Smooth muscle cell of the brain vasculature (primary cell): ENCODE results near the gene GRM7.

Source experiments
- DNase-seq: peaks from one replicate; pipeline ENCODE4 v3.0.0-alpha.2; 2012; ENCODE audit warnings: low read depth, low spot score

The GRM7 gene

GRCh38 chr3:7504886-7505775 lies 644.2 kb downstream of the GRM7 start:
- DNase-seq: peak; percentile 82

DNA sequence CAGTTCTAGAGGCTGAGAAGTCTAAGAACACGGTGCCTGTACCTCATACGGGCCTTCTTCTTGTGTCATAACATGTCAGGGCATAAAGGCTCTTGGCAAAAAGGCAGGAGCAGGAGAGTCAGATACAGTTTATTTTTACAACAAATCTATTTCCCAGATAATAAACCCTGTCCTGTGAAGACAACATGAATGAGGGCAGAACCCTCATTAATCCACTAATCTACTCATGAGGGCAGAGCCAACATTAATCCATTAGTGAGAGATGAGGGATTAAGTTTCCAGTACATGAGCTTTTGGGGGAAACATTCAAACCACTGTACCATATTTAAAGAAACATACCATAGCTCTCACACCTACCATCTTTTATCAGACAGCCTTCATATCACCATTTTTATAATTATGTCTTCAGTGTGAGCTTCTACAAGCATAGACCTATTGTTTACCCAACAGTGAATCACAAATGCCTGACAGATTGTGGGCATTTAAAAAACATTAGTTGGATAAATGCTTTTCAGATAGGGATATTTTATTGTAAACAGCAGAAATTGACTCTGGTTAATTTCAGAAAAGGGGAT lies 645.8 kb downstream of the GRM7 start:
- DNase-seq: no peak

DNA sequence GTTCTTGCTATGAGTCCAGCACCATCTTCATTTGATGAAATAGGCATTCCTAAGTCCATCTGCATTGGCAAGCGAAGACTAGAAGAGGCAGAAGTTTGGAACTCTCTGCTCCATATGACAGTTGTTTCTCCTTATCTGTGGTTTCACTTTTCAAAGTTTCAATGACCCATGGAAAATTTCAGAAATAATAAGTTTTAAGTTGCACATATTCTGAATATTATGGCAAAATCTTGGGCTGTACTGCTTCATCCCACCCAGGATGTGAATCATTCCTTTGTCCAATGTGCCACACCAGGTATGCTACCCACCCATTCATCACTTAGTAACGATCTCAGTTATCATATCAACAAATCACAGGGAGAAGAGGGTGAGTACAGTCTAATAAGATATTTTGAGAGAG lies 647.9 kb downstream of the GRM7 start:
- no peak for DNase-seq

DNA sequence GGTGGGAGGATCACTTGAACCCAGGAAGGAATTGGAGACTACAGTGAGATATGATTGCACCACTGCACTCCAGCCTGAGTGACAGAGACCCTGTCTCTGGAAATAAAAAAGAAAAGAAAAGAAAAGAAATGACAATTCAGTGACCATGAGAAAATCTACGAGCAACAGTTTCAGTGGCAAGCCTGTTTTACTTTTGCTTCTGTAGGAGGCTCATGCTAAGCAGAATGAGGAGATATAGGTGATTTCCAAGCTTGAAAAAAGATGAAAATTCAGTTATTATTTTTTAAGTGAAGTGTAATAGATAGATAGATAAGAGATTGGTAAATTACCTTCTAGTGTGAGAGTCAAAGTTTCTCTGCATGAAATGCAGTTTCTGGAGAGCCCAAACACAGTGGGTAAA lies 651.1 kb downstream of the GRM7 start:
- DNase-seq: no peak

DNA sequence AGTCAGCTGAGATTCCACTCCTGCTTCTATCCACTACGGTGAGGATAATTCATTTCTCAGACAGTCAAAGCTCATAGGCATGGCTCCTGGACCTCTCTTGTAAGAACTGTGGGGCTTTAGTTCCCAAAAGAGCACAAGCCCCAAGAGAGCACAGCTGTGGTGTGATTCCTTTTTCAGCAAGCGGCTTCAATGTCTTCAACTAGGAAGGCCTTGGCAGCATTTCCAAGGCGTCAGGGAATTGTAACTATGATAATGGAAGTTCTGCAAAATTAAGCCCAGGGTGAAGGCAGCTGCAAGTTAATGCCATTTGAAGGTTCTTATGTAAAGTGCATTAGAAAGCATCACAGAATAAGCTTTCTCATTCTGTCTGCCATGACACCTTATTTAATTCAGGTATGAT lies 657.1 kb downstream of the GRM7 start:
- no peak for DNase-seq

DNA sequence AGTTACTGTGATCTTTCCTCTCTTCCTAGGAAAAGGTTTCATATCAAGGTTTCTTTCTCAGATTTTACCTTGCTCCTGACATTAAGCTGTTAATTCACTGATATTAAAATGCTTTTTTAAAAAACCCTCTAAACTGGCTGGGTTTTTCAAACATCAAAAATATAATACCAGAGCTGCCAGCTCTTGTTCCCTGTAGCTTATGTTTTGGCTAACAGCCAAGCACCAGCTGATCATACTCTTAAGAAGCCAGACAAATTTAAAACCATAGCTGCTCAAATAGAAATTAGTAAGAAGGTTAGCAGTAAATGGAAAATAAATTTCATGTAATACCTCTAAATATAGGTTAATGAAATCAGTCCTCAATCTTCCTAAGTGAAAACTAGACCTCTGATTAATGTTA lies 657.5 kb downstream of the GRM7 start:
- peak; percentile 18 for DNase-seq

- DNase-seq: no peak
These were observed 659.1 kb downstream of the GRM7 start for GRCh38 chr3:7520059-7520458.

- no peak for DNase-seq
These were observed 659.7 kb downstream of the GRM7 start for GRCh38 chr3:7520593-7520992.

DNA sequence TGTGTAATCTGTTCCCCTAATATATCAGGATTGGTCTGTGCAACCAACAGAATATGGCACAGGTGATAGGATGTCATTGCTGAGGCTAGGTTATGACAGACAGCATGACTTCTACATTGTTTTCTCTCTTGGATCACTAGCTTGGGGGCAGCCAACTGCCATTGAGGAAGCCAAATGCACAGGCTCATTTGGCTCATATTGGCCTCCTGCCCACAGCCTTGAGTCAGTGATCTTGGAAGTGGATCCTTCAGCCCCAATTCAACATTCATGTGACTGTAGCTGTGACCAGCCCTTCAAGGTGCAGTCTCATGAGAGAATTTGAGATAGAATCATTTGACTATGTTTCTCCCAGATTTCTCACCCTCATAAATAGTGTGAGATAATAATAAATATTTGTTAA lies 675.6 kb downstream of the GRM7 start:
- DNase-seq: no peak

GRCh38 chr3:7536921-7537320 lies 676.0 kb downstream of the GRM7 start:
- DNase-seq: no peak

DNA sequence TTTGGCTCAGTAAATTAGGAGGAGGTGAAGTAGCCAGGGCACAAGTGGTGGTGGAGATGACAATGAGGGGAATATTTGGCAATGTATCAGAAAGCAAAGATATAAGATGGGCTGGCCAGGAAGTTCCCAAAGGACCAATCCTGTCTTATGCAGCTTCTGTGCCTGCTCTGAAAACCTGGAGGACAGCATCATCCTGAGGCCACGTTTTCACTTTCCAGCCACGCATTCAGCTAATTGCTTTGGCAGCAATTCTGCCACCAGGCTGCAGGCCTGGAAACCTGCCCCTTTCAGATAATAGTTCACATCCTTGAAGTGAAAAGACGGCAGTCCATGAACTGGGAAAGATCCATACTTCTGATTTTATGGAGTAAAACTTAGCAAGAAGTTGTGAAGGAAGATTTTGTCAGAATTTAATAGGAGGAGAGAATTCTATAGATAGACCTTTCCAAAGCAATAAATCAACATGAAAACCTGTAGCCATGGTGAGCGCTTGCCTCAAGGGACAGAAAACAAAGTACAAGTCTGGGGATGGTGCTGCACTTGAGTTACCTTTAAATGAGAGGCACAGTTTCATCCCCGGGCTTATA lies 682.5 kb downstream of the GRM7 start:
- DNase-seq: no peak

- no peak for DNase-seq
These were observed 684.4 kb downstream of the GRM7 start for GRCh38 chr3:7545334-7545733.

GRCh38 chr3:7546253-7546652 lies 685.3 kb downstream of the GRM7 start:
- DNase-seq: no peak

DNA sequence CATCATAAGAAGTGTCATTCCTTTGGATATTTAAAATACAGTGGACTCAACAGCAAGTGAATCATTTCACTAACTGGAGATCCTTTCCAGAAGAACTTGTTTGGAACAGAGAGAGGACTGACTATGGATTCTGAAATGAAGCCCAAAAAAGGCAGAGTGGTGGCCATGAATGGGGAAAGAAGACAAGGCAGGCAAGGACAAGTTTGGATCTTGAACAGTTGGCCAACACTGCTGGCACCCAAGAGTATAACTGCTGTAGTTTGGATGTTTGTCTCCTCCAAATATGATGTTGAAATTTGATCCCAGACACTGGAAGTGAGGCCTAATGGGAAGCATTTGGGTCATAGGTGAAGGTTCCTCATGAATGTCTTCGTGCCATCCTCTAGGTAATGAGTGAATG lies 686.9 kb downstream of the GRM7 start:
- DNase-seq: no peak

DNA sequence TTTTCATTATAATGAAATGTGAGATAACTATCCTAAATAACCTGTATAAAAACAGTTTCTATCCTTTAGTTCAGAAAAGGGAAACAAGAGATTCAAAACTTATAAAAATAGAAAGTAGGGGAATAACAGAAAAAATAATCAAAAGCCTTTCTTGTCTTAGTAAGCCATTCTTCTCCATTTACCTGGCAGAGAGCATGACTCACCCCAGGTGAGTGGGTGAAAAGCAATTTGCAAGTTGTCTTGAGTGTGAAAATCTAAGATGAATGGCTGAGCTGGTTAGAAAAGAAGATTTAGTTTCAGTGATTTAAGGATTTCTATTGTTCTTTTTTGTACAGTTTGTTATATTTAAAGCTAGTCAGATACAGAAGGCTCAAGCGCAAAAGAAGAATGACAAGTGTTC lies 702.0 kb downstream of the GRM7 start:
- no peak for DNase-seq

- no peak for DNase-seq
These were observed 704.7 kb downstream of the GRM7 start for GRCh38 chr3:7565574-7565973.

GRCh38 chr3:7567160-7567559 lies 706.2 kb downstream of the GRM7 start:
- no peak for DNase-seq

- no peak for DNase-seq
These were observed 707.7 kb downstream of the GRM7 start for GRCh38 chr3:7568526-7569184.

GRCh38 chr3:7573330-7573729 lies 712.4 kb downstream of the GRM7 start:
- no peak for DNase-seq

GRCh38 chr3:7574435-7574834 lies 713.5 kb downstream of the GRM7 start:
- no peak for DNase-seq

DNA sequence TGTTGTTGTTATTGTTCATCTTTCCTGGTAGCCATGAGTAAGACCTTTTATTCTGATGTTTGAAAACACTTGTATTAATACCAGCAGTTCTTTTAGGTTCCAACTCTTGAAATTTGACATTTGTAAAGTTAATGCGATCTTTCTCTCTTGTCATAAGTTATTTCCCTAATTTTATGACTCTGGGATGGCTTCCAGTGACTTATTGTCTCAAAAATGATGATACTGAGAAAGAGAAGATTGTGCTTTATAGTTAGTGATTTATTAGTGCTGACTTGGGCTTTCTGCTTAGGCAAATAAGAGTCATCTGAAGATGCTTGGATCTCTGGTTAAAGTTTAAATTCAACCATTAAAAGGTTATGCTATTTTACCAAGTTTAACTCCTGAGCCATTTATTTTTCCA lies 715.2 kb downstream of the GRM7 start:
- DNase-seq: no peak

DNA sequence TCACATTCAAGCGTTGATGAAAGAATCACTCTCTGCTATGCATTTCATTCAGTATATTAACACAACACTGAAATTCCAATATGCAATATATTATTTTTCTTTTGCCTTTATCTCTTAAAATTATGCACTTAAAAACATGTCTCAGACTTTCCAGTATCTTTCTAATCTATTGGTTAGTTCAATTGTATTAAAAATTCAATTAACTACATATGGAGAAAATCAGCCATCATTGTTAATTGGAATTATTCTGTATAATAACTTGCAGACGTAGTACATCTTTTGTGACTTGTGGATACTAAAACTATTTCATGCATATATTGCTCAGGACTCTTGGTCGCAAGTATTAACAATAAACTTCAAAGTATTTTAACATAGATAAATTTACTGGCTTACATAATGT lies 715.6 kb downstream of the GRM7 start:
- DNase-seq: no peak

GRCh38 chr3:7577513-7577912 lies 716.6 kb downstream of the GRM7 start:
- DNase-seq: no peak
